ENCODE results near the gene ELL.

GRCh38 chr19:18491995-18492953 lies 29.6 kb downstream of the ELL start:
- TF ChIP-seq CTCF (IDR thresholded peaks at IDR 0.05; ENCODE audit: low read depth, low read length, poor library complexity, severe bottlenecking), result no peak
- no peak for TF ChIP-seq EZH2phosphoT487 (IDR thresholded peaks at IDR 0.05; ENCODE audit: borderline replicate concordance, low read length)
